SU-DHL-6 (cell line): Measurements from ENCODE around the gene SPOCK3.

ENCODE experiments used
- CTCF ChIP-seq: fragments of 200-600 bp; sonication (generic); IDR thresholded peaks from one replicate; pipeline ENCODE4 v1.5.1; 2017; ENCODE audit warnings: antibody characterized with exemption, mild to moderate bottlenecking, low read length, moderate library complexity; ENCODE audit not compliant: insufficient read depth, poor library complexity, severe bottlenecking
- EZH2phosphoT487 ChIP-seq: fragments of 200-600 bp; sonication (generic), shearing (Covaris generic); conservative IDR thresholded peaks from 2 replicates; pipeline ENCODE4 v1.6.1; 2018; ENCODE audit warnings: mild to moderate bottlenecking, antibody characterized with exemption, low read length, moderate library complexity, mixed read lengths

GRCh38 chr4:166798126-166798525, 436.2 kb downstream of the SPOCK3 start:
- TF ChIP-seq EZH2phosphoT487, result no peak
- no peak for TF ChIP-seq CTCF
